GM18858 (cell line): ENCODE measurements around the gene GRIN2C.

Experiments
- ATAC-seq: cut with Tn5 transposase; IDR thresholded peaks from one replicate; pipeline ENCODE4 v1.9.1; 2021; ENCODE audit not compliant: unreplicated experiment

The GRIN2C gene

DNA sequence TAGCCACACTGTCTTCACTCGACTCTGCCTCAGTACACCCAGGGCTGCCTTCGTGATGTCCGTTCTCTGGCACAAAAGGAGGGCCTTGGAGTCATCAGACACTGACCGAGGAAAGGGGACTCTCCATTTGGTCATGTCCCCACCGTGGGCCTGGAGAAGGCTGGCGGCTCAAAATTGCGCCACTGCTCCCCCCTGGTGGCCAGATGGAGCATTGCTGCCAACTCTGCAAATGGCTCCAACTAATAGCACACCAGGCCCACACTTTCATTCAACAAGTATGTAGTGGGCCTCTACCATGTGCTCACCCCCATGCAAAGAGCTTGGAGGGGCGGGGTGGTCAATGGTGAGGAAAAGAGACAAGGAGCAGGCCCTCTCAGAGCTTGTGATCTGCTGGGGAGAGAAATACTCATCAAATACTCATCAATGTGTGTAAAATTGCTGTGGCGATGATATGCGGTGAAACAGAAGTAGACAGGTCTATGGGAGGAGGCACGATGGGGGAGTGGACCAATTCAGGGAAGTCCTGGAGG is 5.2 kb upstream of the GRIN2C start:
- ATAC-seq: no peak

- ATAC-seq: no peak
Measured at GRCh38 chr17:74864297-74864865, 4.7 kb upstream of the GRIN2C start.

DNA sequence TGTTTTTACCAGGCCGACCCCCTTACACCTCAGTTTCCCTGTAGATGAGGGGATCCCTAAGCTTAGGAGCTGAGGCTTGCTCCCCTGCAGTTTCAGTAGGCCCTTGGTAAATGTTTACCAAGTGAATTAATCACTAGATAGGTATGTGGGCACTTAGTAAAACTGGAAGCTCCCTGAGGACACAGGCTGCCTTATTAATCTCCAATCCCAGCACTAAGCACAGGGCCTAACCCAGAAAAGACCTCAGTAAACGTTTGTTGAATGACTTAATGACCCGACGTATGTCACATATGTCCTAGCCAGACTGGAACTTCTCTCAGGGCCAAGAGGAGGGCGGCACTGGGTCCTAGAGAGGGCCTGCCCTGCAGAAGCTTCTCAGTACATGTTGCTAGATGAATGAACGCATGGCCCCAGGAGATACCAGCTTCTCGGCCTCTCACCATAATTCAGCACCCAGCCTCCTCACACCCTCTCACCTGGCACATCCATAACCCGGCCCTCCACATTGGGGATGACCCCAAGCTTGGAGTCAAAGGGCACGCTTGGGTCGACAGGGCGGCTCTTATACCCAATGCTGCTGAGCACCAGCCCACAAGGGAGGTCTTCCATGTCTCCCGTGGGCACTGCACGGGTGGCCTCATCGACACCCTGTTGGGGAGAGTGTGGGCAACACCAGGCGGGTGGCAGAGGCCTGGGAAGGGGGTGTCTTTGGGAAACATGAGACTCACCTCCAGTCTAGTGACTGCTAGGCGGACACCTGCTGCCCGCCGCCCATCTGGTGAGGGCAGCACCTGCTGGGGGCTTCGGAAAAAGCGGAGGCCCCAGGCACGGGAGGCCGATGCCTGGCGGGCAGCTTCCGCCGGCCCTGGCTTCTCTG is 4.0 kb upstream of the GRIN2C start:
- no peak for ATAC-seq

DNA sequence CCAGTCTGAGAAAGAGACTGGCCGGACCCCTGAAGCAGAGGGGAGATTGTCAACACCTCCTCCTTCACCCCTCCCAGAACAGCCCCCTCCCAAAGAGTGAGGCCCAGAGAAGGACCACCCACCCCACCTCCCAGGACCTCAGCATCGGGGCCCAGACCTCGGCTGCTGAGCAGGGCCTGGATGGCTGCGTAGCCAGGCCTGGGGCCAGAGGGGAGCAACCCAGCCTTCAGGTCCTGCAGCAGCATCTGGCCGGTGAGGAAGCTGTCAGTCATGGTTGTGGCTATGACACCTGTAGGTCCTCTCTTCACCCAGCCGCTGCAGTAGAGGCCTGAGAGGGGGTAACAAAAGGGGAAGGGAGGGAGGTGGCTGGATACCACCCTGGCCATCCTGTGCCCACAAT is 3.2 kb upstream of the GRIN2C start:
- no peak for ATAC-seq

GRCh38 chr17:74862108-74862901 is 2.6 kb upstream of the GRIN2C start:
- ATAC-seq: no peak

GRCh38 chr17:74861662-74862107 is 2.0 kb upstream of the GRIN2C start:
- ATAC-seq: no peak

- ATAC-seq: no peak
Measured at GRCh38 chr17:74860872-74861661, 1.4 kb upstream of the GRIN2C start.

GRCh38 chr17:74860229-74860871 is 665 bp upstream of the GRIN2C start:
- no peak for ATAC-seq

DNA sequence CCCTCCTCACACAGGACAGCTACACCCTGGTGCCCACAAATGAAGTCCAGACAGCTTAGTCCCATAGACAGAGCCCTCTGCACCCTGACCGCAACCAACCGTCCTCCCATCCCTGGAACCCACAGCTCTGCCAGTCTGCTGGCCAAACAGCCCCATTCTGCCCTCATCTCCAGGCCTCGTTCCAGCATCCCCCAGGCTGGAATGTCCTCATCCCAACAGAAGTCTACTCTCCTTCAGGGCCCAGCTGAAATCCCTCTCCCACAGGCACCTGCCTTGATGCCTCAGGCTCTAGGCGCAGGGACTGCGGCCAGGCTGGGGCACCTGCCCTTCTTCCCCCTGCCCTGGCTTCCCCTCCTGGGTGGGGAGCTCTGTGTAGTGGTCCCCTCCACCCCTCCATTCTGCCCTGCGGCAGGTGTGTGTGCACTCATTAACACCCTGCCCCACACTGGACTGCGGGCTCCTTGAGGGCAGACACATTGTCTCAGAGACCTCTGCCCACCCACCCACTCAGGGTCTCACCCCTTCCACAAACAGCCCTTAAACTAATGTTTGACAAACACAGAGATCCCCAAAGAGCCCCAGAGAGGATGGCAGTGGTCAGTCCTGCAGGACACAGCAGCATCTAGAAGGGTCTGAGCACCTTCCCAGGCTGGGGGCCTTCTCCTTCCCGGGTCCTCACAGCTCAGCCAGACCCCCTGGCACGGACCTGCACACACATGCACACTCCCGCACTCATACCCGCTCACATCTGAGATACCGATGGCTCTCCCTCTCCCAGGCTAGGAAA is 820 bp downstream of the GRIN2C start:
- ATAC-seq: no peak

- ATAC-seq: no peak
Measured at GRCh38 chr17:74857191-74857590, 2.5 kb downstream of the GRIN2C start.

DNA sequence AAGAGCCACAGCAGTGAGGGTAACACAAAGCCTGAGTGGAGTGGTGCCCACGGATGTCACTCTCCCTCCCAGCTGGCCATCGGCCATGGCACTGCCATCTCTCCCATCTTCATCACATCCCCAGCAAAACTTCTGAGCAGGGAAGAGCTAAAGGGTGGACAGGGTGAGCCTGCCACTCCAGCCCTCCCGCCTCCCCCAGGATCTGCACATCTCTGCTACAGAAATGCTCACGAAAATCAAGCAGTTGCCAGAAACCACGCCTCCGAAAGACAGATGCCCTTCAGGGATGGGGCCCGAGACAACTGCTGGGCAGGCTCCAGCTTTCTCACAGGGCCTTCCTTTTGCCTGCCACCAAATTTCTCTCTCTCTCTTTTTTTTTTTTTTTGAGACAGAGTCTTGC is 3.6 kb downstream of the GRIN2C start:
- no peak for ATAC-seq

GRCh38 chr17:74855323-74855722 is 4.4 kb downstream of the GRIN2C start:
- ATAC-seq: no peak

DNA sequence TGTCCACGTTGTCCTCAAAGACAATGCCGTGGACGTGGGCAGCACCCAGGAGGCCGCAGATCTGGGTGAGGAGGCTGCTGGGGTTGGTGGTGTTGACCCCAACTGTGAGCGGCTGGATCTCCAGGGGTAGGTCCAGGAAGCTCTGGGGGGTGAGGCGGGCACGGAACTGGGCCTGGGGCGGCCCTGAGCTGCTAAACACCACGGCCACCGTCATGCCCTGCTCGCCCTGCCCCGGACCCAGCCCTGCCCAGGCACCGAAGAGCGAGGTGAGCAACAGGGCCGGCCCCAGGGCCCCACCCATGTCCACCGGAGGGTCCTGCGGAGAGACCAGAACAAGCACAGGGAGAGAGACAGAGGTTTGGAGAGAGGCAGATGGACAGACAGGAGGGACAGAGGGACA is 4.9 kb downstream of the GRIN2C start:
- ATAC-seq: no peak

DNA sequence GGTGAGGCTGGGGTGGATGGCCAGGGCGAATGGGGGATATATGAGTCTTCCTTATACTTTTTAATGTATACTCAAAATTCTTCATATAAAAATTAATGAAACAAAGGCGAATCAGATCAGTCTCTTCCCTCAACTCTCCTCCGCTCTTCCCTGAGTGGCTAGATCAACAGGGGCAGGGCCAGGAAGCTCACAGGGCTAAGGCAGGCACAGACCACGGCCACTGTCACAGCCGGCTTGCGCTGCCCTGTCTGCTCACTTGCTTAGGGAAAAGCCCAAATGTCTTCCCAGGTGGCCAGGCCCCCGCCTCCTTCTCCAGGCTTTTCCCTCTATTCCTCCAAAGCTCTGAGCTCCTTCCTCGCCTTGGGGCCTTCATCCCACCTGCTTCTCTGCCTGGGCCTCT is 6.0 kb downstream of the GRIN2C start:
- no peak for ATAC-seq

- ATAC-seq: no peak
Measured at GRCh38 chr17:74853048-74853397, 6.7 kb downstream of the GRIN2C start.

DNA sequence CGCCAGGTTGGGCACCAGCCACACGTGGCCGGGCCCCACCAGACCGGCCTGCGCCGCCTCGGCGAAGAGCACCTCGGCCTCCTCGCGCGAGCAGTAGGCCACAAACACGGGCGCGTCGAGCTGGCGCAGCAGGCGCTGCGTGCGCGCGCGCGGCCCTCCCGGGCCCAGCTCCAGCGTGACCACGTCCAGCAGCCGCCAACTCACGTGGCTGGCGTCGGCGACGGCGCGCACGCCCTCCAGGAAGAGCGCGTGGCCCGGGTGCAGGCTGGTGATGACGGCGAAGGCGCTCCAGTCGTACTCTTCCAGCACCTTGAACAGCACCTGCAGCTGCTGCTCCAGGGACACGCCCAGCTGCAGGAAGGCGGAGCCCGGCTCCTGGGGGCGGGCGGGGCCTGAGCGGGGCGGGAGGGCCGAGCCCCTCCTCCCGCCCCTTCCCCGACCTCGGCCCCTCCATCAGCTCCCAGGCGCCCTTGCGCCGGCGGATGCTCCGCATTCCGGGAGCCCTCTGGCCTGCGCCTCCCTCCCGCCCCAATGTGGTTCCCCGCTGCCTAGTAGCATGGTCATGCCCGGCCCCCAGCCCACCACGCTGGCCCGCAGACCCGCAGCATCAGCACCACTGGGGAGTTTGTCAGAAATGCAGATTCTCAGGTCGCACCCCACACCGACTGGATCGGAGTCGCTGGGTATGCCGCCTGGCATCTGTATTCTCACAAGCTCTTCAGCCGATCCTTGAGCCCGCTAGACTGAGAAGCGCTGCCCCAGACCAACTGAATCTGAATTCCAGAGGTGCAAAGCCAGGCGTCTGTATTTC is 7.2 kb downstream of the GRIN2C start:
- no peak for ATAC-seq

DNA sequence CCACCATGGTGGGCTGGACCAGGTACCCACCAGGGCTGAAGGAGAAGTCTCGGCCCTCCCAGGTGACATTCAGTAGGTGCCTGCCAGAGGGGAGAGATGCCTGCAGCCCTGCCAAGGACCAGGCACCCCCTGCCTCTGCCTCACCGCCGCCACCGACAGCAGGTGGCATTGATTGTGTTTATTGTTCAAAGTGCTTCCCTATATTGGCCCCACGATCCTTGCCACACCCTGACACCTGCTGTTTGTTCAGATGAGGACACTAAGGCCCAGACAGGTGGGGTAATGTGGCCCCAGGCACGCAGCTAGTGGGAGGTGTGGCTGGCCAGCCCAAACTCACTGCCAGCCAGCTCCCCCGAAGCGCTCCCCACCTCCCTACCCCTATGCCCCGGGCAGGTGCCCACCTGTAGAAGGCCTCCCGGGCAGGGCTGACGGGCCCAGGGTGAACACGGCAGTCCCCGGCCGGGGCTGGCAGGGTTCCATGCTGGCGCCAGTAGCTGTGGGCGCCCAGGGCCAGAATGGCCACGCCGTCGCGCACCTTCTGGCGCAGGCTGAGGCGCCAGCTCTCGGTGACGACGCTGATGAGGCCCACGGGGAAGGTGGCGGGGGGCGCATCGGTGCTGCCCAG is 8.0 kb downstream of the GRIN2C start:
- ATAC-seq: no peak

DNA sequence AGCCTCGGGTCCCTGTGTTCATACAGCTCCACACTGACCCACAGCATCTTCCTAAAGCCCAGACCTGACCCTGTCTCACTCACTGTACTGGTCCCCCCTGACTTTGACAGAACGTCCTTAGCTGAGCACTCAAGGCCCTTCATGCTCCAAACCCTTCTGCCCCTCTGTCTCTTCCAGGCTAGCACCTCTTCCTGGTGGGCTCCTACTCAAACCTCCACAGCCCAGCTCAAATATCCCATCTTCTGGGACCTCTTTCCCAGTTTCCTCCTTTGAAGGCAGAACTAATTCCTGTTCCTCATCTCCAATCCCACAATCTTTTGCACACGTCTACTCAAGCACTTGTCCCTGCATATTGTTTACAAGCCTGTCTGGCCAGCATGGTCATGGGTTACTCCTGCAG is 8.8 kb downstream of the GRIN2C start:
- no peak for ATAC-seq
